Prostate gland (tissue), 2 donors: ENCODE measurements around the gene MKNK2. TPM values are rescaled to one million over a fixed set of nuclear protein-coding genes. Genes with fewer than 3 reads are reported as not detected.

ENCODE experiments used
- DNase-seq: peaks from one replicate; pipeline ENCODE4 v3.0.0-alpha.2; 2019; ENCODE audit warnings: low spot score
- H3K27ac ChIP-seq, 2 donors: fragments of 200-600 bp; sonication (generic); 2 replicates each; pipeline ENCODE4 v1.5.1; 2017 to 2019
- H3K27me3 ChIP-seq: fragments of 200-600 bp; sonication (generic); replicated peaks from 2 replicates; pipeline ENCODE4 v1.5.1; 2019; ENCODE audit not compliant: insufficient read depth
- H3K36me3 ChIP-seq, 2 donors: fragments of 200-600 bp; sonication (generic); 1 replicate in 1 of 2; 2 replicates in 1 of 2; pipeline versions ENCODE4 v1.5.1 to v1.8.1; 2017 to 2019
- H3K4me1 ChIP-seq: fragments of 200-600 bp; sonication (generic); replicated peaks from 2 replicates; pipeline ENCODE4 v1.5.1; 2019
- H3K4me3 ChIP-seq, 2 donors: fragments of 200-600 bp; sonication (generic); 2 replicates each; pipeline ENCODE4 v1.5.1; 2017 to 2019
- H3K9me3 ChIP-seq: fragments of 200-600 bp; sonication (generic); 2 replicates; pipeline ENCODE4 v1.5.1; 2017
- POLR2A ChIP-seq: fragments of 450-650 bp; IDR thresholded peaks from one replicate; pipeline ENCODE4 v1.6.1; 2016; ENCODE audit warnings: antibody characterized with exemption, mild to moderate bottlenecking
- POLR2AphosphoS5 ChIP-seq: sonication (generic); formaldehyde crosslinking; IDR thresholded peaks from one replicate; pipeline ENCODE4 v1.6.1; 2017; ENCODE audit warnings: antibody characterized with exemption
- WGBS: methylation state at CpG from one replicate; pipeline ENCODE4 v1.1.5; 2018; 5-methylcytosine and 5-hydroxymethylcytosine counted together
- intact Hi-C: fragments of 100-400 bp; cut with DNase I; formaldehyde crosslinking; loops from one replicate; pipeline ENCODE4 v1.14.2; 2022
- total RNA-seq, 2 donors: library from RNA; depleted of rRNA; stranded (reverse); fragments of >200 nt; gene quantifications; one replicate each; pipeline ENCODE4 v1.1.0, GENCODE V29; 2016
- TF ChIP-seq, protein P1 (sequence below), 4 experiments: fragments of 200-600 bp in 2 of 4; fragments of 450-650 bp in 2 of 4; sonication (generic) in 2 of 4; IDR thresholded peaks; 1 replicate in 3 of 4; 2 replicates in 1 of 4; pipeline ENCODE4 v1.5.1; 2016 to 2019; ENCODE audit warnings: antibody characterized with exemption in 4 of 4, mild to moderate bottlenecking in 2 of 4, moderate library complexity in 2 of 4

The MKNK2 gene
- total RNA-seq, 2 donors from 2014 or later = 141 to 189 TPM

- H3K9me3 ChIP-seq = no peaks in the 10 kb centered on the region
- WGBS = 90% methylated on average over 13 of the region's 13 CpGs
These were observed 32.3 kb downstream of the MKNK2 start for GRCh38 chr19:2018752-2019151.

DNA sequence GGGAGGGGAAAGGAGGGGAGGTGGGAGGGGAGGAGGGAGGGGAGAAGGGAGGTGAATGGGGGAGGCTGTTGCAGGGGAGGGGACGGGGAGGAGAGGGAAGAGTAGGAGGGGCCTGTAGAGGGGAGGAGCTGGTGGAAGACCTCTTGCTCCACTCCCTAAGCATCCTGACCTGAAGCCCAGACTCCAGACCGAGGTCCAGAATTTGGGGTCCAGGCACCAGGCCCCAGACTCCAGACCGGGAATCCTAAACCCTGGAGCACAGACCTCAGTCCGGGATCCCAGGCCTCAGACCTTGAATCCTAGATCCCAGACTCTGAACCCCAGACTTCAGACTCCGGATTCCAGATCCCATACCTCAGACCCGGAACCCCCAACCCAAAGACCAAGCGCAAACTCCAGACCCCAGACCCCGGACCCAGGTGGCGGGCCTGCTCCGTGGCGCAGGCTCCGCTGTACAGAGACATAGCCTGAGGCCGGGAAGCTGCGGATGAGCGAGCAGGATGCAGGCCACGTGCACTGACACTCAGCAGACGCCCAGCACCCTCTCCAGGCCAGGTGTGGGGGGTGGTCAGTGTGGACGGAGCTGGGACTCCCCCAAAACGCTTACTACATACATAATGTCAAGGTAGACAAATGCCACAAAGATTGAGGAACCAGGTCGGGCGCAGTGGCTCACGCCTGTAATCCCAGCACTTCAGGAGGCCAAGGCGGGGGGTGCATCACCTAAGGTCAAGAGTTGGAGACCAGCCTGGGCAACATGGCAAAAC is 34.8 kb downstream of the MKNK2 start:
- peak; percentile 75 for DNase-seq
- H3K4me1 ChIP-seq = no peaks in the 10 kb centered on the region
- WGBS = 43% methylated on average over 23 of the region's 23 CpGs
- intact Hi-C loops = no loop called here
- H3K4me3 ChIP-seq = peak overlapping the region; percentile 3 to 30
- no peaks in the 10 kb centered on the region for H3K9me3 ChIP-seq
- H3K27me3 ChIP-seq = no peaks in the 10 kb centered on the region
- H3K27ac ChIP-seq = peak overlapping the region; percentile 66 to 72
- no peaks in the 10 kb centered on the region for H3K36me3 ChIP-seq
- TF ChIP-seq, protein P1, sequence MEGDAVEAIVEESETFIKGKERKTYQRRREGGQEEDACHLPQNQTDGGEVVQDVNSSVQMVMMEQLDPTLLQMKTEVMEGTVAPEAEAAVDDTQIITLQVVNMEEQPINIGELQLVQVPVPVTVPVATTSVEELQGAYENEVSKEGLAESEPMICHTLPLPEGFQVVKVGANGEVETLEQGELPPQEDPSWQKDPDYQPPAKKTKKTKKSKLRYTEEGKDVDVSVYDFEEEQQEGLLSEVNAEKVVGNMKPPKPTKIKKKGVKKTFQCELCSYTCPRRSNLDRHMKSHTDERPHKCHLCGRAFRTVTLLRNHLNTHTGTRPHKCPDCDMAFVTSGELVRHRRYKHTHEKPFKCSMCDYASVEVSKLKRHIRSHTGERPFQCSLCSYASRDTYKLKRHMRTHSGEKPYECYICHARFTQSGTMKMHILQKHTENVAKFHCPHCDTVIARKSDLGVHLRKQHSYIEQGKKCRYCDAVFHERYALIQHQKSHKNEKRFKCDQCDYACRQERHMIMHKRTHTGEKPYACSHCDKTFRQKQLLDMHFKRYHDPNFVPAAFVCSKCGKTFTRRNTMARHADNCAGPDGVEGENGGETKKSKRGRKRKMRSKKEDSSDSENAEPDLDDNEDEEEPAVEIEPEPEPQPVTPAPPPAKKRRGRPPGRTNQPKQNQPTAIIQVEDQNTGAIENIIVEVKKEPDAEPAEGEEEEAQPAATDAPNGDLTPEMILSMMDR (IDR thresholded peaks at IDR 0.05) = no peak
- no peak for TF ChIP-seq POLR2AphosphoS5
- TF ChIP-seq POLR2A = no peak

More at GRCh38 chr19:2018752-2019151, 32.3 kb downstream of the MKNK2 start:
- no peak for DNase-seq
- Histone ChIP-seq H3K27ac (no peak overlapping the region), H3K4me1 (no peaks in the 10 kb centered on the region), H3K4me3 (no peak overlapping the region), H3K27me3 (no peaks in the 10 kb centered on the region), H3K36me3 (no peaks in the 10 kb centered on the region)
- intact Hi-C loops = loop anchor here (2.0 kb wide), 1 partner anchor 50 kb away; no protein-coding TSS in a partner anchor
- TF ChIP-seq, protein P1 (IDR thresholded peaks at IDR 0.05) = no peak
- no peak for TF ChIP-seq POLR2A

DNA sequence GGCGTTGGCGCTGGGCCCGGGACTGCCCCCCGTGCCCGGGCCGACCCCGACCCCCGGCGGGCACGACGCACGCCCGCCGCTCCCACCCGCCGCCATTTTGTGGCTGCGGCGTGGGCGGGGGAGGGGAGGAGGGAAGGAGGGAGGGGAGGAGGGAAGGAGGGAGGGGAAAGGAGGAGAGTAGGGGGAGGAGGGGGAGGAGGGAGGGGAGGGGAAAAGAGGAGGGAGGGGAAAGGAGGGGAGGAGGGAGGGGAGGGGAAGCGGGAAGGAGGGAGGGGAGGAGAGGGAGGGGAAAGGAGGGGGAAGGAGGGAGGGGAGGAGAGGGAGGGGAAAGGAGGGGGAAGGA is 35.5 kb downstream of the MKNK2 start, which contains the start of gene BTBD2:
Gene BTBD2 (minus strand): TSS at position 107 of the 343 bp plus-strand sequence. CDS start 11 bp downstream, at position 96.
- no peaks in the 10 kb centered on the region for H3K4me1 ChIP-seq
- peak within 1 kb of the TSS; percentile 69 for H3K4me3 ChIP-seq
- H3K27me3 ChIP-seq = no peaks in the 10 kb centered on the region
- no peaks in the 10 kb centered on the region for H3K9me3 ChIP-seq
- peak within 1 kb of the TSS; percentile 67 to 72 for H3K27ac ChIP-seq
- TF ChIP-seq POLR2AphosphoS5 (no peak), POLR2A (no peak)
- TF ChIP-seq, protein P1 (IDR thresholded peaks at IDR 0.05) = no peak
- no peaks in the 10 kb centered on the region for H3K36me3 ChIP-seq
- no CpG with 5 or more reads among the region's 20 CpGs for WGBS
- intact Hi-C loops = no loop called here
- peak; percentile 53 for DNase-seq

GRCh38 chr19:2014731-2015607 is 36.1 kb downstream of the MKNK2 start:
- no peaks in the 10 kb centered on the region for H3K4me1 ChIP-seq
- peak overlapping the region; percentile 49 to 67 for H3K27ac ChIP-seq
- H3K36me3 ChIP-seq = no peaks in the 10 kb centered on the region
- DNase-seq = no peak
- no peaks in the 10 kb centered on the region for H3K27me3 ChIP-seq
- intact Hi-C loops = no loop called here
- no peak for TF ChIP-seq POLR2AphosphoS5
- TF ChIP-seq POLR2A = no peak
- TF ChIP-seq, protein P1 (IDR thresholded peaks at IDR 0.05) = no peak
- H3K9me3 ChIP-seq = no peaks in the 10 kb centered on the region
- 8% methylated on average over 30 of the region's 74 CpGs for WGBS
- peak overlapping the region; percentile 69 for H3K4me3 ChIP-seq
